ENCODE results near the gene FRMD4B. TPM values are rescaled to one million over a fixed set of nuclear protein-coding genes. Genes with fewer than 3 reads are reported as not detected.

FRMD4B gene
- total and polyA plus RNA-seq, 10 of the 15 experiments (the other 5 are each of a cell fraction or from before 2014, with no cell fraction given), result 3.9 to 11.4 (median 8.0) TPM

DNA sequence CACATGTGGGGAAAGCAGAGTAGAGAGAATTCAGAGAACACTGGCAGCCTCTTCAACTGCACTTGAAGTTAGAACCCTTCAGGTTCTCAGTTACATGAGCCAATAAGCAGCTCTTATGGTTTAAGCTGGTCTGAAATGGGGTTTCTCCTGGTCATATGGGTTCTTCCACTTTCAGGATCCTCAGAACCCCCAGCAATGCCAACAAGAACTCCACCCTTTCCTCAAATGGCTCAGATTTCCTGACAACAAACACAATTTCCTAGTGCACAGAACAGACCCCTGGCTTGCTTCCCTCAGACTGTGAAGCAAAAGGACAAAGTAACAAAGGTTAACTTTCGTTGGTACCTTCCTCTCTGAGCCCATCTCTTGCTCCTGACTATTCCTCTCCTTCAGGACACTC is 23.9 kb upstream of the FRMD4B start:
- Histone ChIP-seq H2AFZ (ENCODE audit: control insufficient read depth, low read depth, low read length) (0 out of 2 replicates have a peak overlapping the region, but pooled peaks have one; percentile 9), H3K9me3 (replicated peaks; ENCODE audit: control insufficient read depth, insufficient read depth, low read length) (peaks cover 1% of the 10 kb centered on the region; the same call in 2 of the 3 replicates), H3K36me3 (ENCODE audit: control insufficient read depth in 2 of 2, insufficient read depth in 2 of 2, low read length in 1 of 2) (no peaks in the 10 kb centered on the region), H3K4me2 (ENCODE audit: control insufficient read depth, insufficient read depth) (no peak overlapping the region), H4K20me1 (ENCODE audit: control insufficient read depth, insufficient read depth) (no peaks in the 10 kb centered on the region), H3K27me3 (replicated peaks in 1 of 2; ENCODE audit: control insufficient read depth in 2 of 2, insufficient read depth in 2 of 2, low read length in 1 of 2) (no peaks in the 10 kb centered on the region), H3K4me1 (ENCODE audit: control insufficient read depth, insufficient read depth, low read length) (no peaks in the 10 kb centered on the region), H3K27ac (ENCODE audit: control insufficient read depth, insufficient read depth) (no peak overlapping the region), H3K79me2 (ENCODE audit: control insufficient read depth, insufficient read depth, low read length) (no peaks in the 10 kb centered on the region), H3K4me3 (no peak overlapping the region), H3K9ac (ENCODE audit: control insufficient read depth, insufficient read depth, low read length) (no peak overlapping the region)
- in situ Hi-C loops (cut with MboI) (no loop called here), intact Hi-C loops (cut with micrococcal nuclease; ENCODE audit: unreplicated experiment) (loop anchor here (1.0 kb wide), 1 partner anchor 86 kb away; no protein-coding TSS in a partner anchor)
- ChIA-PET RAD21 (ENCODE audit: unreplicated experiment) (interaction anchor here (0.8 to 3.9 kb wide), 25 partner anchors 11 to 316 kb away, joined by 3 to 83 read pairs (median 6); no protein-coding TSS in a partner anchor), SMC1A (ENCODE audit: uncharacterized antibody, unreplicated experiment) (interaction anchor here (0.7 to 6.5 kb wide), 32 partner anchors 11 to 324 kb away, joined by 3 to 111 read pairs (median 5); no protein-coding TSS in a partner anchor), CTCF (interaction anchor here (0.6 to 6.4 kb wide), 37 partner anchors 8 to 783 kb away, joined by 3 to 95 read pairs (median 6); no protein-coding TSS in a partner anchor), POLR2A (interaction anchor here (0.6 to 1.5 kb wide), 4 partner anchors 11 to 87 kb away, joined by 3 read pairs; no protein-coding TSS in a partner anchor)
- TF ChIP-seq SREBF1 (IDR thresholded peaks at IDR 0.05; ENCODE audit: low read length), result no peak
- TF ChIP-seq MEF2B (IDR thresholded peaks at IDR 0.05; ENCODE audit: partially characterized antibody, poor library complexity, severe bottlenecking), result no peak
- TF ChIP-seq IKZF2 (IDR thresholded peaks at IDR 0.05), result 0 out of 4 replicates have a peak, but pooled peaks of 1 of the 2 experiments have one; percentile 9
- no peak for TF ChIP-seq EP300 (IDR thresholded peaks at IDR 0.05; ENCODE audit: borderline replicate concordance in 1 of 2, control insufficient read depth in 1 of 2, low read depth in 2 of 2, low read length in 2 of 2)
- no TSS peak for BruUV-seq (replicated peaks)
- FAIRE-seq (no peak), DNase-seq (ENCODE audit: low read depth, low spot score) (no peak), ATAC-seq (peak; percentile 35)
- 0% methylated on average over 1 of the region's 1 CpG for WGBS (ENCODE audit: insufficient coverage, insufficient replicate concordance, low lambda C conversion rate, missing lambda C conversion rate)

DNA sequence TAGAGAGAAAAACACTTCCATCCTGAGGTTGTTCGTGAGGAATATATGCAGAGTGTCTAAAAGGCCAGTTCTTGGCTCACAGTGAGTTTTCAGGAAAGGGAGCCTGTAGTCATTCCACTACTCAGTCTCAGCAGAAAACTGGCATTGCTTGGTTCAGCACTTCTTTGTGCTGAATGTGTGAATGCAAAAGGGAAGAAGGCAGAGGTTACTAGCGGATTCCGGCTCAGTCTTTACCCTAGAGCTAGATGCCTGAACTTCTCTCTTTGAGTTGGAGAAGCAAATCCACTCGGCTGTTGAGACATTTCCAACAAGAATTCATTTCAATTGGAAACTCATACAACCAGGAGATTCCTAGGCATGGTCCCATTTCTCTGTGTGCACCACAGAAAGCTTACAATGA is 23.1 kb upstream of the FRMD4B start:
- Histone ChIP-seq H3K9me3 (replicated peaks; ENCODE audit: control insufficient read depth, insufficient read depth, low read length) (peaks cover 3% of the 10 kb centered on the region; the same call in 2 of the 3 replicates), H3K4me1 (ENCODE audit: control insufficient read depth, insufficient read depth, low read length) (no peaks in the 10 kb centered on the region), H3K79me2 (ENCODE audit: control insufficient read depth, insufficient read depth, low read length) (no peaks in the 10 kb centered on the region), H4K20me1 (ENCODE audit: control insufficient read depth, insufficient read depth) (no peaks in the 10 kb centered on the region), H3K36me3 (ENCODE audit: control insufficient read depth in 2 of 2, insufficient read depth in 2 of 2, low read length in 1 of 2) (no peaks in the 10 kb centered on the region), H3K4me3 (no peak overlapping the region), H3K4me2 (ENCODE audit: control insufficient read depth, insufficient read depth) (no peak overlapping the region), H3K9ac (ENCODE audit: control insufficient read depth, insufficient read depth, low read length) (no peak overlapping the region), H2AFZ (ENCODE audit: control insufficient read depth, low read depth, low read length) (no peak overlapping the region), H3K27ac (ENCODE audit: control insufficient read depth, insufficient read depth) (no peak overlapping the region), H3K27me3 (replicated peaks in 1 of 2; ENCODE audit: control insufficient read depth in 2 of 2, insufficient read depth in 2 of 2, low read length in 1 of 2) (no peaks in the 10 kb centered on the region)
- CTCF ChIA-PET, result interaction anchor here (1.0 to 6.4 kb wide), 25 partner anchors 10 to 288 kb away, joined by 3 to 95 read pairs (median 11); no protein-coding TSS in a partner anchor
- POLR2A ChIA-PET, result interaction anchor here (1.4 kb wide), 1 partner anchor 75 kb away, joined by 3 read pairs; no protein-coding TSS in a partner anchor
- no TSS peak for BruUV-seq (replicated peaks)
- ATAC-seq, result no peak
- in situ Hi-C loops (cut with MboI), result no loop called here
- DNase-seq (ENCODE audit: low read depth, low spot score), result no peak
- RAD21 ChIA-PET (ENCODE audit: unreplicated experiment), result interaction anchor here (0.8 to 3.9 kb wide), 18 partner anchors 13 to 315 kb away, joined by 3 to 83 read pairs (median 8); no protein-coding TSS in a partner anchor
- WGBS (ENCODE audit: insufficient coverage, insufficient replicate concordance, low lambda C conversion rate, missing lambda C conversion rate), result 57% methylated on average over 4 of the region's 4 CpGs
- SMC1A ChIA-PET (ENCODE audit: uncharacterized antibody, unreplicated experiment), result interaction anchor here (0.7 to 6.5 kb wide), 28 partner anchors 10 to 962 kb away, joined by 3 to 111 read pairs (median 5); no protein-coding TSS in a partner anchor
- intact Hi-C loops (cut with micrococcal nuclease; ENCODE audit: unreplicated experiment), result no loop called here
- FAIRE-seq, result no peak
- TF ChIP-seq NR2F1 (conservative IDR thresholded peaks at IDR 0.05) (no peak), LARP7 (IDR thresholded peaks at IDR 0.05) (no peak), SUPT20H (IDR thresholded peaks at IDR 0.05; ENCODE audit: borderline replicate concordance, control insufficient read depth, low read depth, low read length) (no peak), SMC3 (IDR thresholded peaks at IDR 0.05; ENCODE audit: borderline replicate concordance, low read length) (no peak), BRCA1 (IDR thresholded peaks at IDR 0.05; ENCODE audit: low read depth, low read length) (no peak), MYB (IDR thresholded peaks at IDR 0.05; ENCODE audit: borderline replicate concordance, low read depth, low read length) (no peak)
- TF ChIP-seq, protein P1, sequence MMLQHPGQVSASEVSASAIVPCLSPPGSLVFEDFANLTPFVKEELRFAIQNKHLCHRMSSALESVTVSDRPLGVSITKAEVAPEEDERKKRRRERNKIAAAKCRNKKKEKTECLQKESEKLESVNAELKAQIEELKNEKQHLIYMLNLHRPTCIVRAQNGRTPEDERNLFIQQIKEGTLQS (IDR thresholded peaks at IDR 0.05; ENCODE audit: borderline replicate concordance, extremely low read depth, low read depth, low read length), result no peak
- TF ChIP-seq, protein P2, sequence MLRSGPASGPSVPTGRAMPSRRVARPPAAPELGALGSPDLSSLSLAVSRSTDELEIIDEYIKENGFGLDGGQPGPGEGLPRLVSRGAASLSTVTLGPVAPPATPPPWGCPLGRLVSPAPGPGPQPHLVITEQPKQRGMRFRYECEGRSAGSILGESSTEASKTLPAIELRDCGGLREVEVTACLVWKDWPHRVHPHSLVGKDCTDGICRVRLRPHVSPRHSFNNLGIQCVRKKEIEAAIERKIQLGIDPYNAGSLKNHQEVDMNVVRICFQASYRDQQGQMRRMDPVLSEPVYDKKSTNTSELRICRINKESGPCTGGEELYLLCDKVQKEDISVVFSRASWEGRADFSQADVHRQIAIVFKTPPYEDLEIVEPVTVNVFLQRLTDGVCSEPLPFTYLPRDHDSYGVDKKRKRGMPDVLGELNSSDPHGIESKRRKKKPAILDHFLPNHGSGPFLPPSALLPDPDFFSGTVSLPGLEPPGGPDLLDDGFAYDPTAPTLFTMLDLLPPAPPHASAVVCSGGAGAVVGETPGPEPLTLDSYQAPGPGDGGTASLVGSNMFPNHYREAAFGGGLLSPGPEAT (IDR thresholded peaks at IDR 0.05; ENCODE audit: low read depth), result no peak
- TF ChIP-seq, protein P3, sequence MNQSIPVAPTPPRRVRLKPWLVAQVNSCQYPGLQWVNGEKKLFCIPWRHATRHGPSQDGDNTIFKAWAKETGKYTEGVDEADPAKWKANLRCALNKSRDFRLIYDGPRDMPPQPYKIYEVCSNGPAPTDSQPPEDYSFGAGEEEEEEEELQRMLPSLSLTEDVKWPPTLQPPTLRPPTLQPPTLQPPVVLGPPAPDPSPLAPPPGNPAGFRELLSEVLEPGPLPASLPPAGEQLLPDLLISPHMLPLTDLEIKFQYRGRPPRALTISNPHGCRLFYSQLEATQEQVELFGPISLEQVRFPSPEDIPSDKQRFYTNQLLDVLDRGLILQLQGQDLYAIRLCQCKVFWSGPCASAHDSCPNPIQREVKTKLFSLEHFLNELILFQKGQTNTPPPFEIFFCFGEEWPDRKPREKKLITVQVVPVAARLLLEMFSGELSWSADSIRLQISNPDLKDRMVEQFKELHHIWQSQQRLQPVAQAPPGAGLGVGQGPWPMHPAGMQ (IDR thresholded peaks at IDR 0.05; ENCODE audit: borderline replicate concordance), result no peak
